Vagina (tissue), 2 donors: ENCODE data around the gene TMEM178A.

Experiments
- CTCF ChIP-seq, 3 experiments: fragments of 450-650 bp in 2 of 3; fragments of 200-600 bp in 1 of 3; sonication (generic) in 1 of 3; IDR thresholded peaks; one replicate each; pipeline ENCODE4 v1.5.1; 2017 to 2019; ENCODE audit warnings: antibody characterized with exemption in 3 of 3, mild to moderate bottlenecking in 2 of 3, moderate library complexity in 2 of 3
- POLR2A ChIP-seq, 2 donors: fragments of 450-650 bp; IDR thresholded peaks; one replicate each; pipeline ENCODE4 v1.6.1; 2017; ENCODE audit warnings: antibody characterized with exemption in 2 of 2, mild to moderate bottlenecking in 2 of 2, moderate library complexity in 2 of 2

DNA sequence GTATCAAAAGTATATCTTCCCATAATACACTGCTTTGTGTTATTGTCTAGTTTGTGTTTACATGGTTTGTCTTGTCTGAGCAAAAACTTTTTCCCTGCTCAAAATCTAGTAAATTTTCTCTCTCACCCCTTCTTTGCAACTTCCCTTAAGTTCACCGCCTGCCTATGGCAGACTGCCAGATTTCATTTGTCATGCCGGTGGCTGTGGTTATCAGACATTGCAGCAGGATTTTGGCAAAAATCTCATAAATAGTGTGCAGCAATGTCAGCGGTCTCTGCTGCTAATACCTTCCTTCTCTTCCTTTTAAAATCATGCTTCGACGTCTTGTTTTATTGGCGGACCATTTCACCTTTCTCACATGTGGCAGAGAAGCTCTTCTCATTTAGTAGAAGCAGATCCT is 45.6 kb upstream of the TMEM178A start:
- TF ChIP-seq CTCF (IDR thresholded peaks at IDR 0.05) (no peak), POLR2A (IDR thresholded peaks at IDR 0.05) (no peak)
